ENCODE measurements around the gene ASPM.

- no peak for TF ChIP-seq CTCF (IDR thresholded peaks at IDR 0.05)
- no peak for TF ChIP-seq EZH2 (IDR thresholded peaks at IDR 0.05)
- no peak for TF ChIP-seq EZH2phosphoT487 (IDR thresholded peaks at IDR 0.05)
Measured at GRCh38 chr1:197083474-197083873, 63.0 kb downstream of the ASPM start.
